Hippocampal formation (tissue), 2 donors: ENCODE data around the gene TUBGCP3.
"Not testable (repeated sequence)": the region's sequence is repeated elsewhere in the genome, so short reads cannot be mapped to it uniquely, and the experiment has no call there.

Source experiments
- DNase-seq, 2 donors: peaks; one replicate each; lab custom pipeline; 2025; lab: John Stamatoyannopoulos, UW

TUBGCP3 gene, protein sequence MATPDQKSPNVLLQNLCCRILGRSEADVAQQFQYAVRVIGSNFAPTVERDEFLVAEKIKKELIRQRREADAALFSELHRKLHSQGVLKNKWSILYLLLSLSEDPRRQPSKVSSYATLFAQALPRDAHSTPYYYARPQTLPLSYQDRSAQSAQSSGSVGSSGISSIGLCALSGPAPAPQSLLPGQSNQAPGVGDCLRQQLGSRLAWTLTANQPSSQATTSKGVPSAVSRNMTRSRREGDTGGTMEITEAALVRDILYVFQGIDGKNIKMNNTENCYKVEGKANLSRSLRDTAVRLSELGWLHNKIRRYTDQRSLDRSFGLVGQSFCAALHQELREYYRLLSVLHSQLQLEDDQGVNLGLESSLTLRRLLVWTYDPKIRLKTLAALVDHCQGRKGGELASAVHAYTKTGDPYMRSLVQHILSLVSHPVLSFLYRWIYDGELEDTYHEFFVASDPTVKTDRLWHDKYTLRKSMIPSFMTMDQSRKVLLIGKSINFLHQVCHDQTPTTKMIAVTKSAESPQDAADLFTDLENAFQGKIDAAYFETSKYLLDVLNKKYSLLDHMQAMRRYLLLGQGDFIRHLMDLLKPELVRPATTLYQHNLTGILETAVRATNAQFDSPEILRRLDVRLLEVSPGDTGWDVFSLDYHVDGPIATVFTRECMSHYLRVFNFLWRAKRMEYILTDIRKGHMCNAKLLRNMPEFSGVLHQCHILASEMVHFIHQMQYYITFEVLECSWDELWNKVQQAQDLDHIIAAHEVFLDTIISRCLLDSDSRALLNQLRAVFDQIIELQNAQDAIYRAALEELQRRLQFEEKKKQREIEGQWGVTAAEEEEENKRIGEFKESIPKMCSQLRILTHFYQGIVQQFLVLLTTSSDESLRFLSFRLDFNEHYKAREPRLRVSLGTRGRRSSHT

DNA sequence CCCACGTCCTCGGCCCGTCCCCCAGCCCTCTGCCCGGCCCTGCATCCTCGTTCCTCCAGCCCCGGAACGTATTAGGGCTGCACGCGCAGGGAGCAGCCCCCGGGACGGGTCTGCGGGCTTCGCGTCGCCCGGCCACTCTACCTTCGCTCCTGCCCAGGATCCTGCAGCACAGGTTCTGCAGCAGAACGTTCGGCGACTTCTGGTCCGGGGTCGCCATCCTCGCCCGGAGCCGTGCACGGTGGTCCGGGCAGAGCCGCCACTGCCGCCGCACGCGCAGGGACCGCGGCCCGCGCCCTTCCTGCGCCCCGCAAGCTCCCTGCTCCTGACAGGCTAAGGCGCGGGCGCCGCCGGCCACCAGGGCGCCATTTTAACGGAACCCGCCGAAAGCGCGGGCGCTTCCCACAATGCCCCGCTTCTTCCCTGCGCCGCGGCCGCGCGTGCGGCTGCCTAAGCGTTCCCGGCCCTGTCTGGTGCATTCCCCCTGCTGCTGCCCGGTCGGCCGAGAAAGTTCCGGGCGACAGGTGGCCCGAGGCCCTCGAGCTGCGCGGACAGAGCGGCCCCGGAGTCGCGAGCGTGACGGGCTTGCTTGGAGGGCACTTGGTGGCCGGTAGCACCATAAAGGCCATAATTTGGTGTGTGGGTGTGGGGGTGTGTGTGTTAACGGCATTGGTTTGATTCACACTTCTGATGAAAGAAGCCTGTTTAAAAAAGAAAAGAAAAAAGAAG, at the start of gene TUBGCP3:
TSS of gene TUBGCP3 (minus strand) at position 390 of the 726 bp plus-strand sequence. CDS start at position 217, 173 bp downstream.
- DNase-seq, result peak; percentile 69 to 78

DNA sequence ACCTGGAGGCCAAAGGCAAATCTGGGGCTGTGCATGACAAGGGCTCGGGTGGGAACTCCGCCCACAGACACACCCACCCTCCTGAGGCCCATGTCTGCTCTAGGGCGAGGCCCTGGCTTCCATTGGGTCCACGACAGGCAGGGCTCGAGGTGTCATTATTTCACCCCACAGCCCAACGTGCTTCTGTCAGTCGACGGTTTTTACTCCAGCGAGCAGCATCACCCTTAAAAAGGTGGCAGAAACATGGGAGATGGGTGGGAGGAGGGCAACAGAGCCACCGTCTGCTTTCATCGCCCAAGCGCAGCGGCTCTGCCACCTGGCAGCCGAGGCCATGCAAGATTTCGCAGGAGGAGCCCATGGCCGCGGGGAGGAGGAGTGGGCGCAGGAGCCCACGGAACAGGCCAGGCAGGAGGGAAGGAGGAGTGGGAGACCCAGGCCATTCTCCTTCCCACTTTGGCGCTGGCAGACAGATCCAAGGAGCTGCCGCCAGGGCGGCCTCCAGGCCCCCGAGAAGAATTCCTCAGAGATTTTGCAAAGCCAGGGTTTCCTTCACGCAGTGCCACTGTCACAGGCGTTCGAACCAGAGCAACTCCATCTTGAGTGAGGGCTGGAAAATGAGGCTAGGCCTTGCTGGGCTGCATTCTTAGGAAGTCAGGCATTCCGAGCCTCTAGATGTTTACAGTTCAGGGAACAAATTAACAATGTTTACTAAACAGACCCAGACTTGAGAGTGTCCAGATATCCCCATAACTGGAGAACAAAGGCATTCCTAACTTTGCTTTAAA, 49.3 kb upstream of the TUBGCP3 start:
- DNase-seq, result no peak

GRCh38 chr13:112636401-112636975, 48.5 kb upstream of the TUBGCP3 start:
- no peak for DNase-seq

DNA sequence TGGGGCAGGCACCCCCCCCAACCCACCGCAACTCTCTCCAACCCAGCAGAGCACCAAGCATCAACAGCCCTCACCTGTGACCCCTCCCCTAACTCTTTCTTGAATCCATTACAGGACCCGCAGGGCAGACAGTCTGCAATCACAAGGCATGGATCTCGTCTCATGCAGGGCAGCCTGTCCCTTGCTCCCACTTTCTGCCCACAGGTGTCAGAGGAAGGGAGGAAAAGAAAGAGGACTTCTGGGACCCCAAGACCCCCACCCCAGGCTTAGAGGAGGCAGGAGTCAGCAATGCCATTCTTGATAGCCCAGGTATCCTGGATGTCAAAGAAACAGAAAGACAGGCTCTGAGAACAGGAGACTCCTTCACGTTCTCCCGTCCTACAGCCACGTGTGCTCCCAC, 47.4 kb upstream of the TUBGCP3 start:
- no peak for DNase-seq

- no peak for DNase-seq
Measured at GRCh38 chr13:112634102-112634501, 46.1 kb upstream of the TUBGCP3 start.

GRCh38 chr13:112630226-112630625, 42.3 kb upstream of the TUBGCP3 start:
- not testable (repeated sequence) for DNase-seq

- DNase-seq, result no peak
Measured at GRCh38 chr13:112629161-112629560, 41.2 kb upstream of the TUBGCP3 start.

DNA sequence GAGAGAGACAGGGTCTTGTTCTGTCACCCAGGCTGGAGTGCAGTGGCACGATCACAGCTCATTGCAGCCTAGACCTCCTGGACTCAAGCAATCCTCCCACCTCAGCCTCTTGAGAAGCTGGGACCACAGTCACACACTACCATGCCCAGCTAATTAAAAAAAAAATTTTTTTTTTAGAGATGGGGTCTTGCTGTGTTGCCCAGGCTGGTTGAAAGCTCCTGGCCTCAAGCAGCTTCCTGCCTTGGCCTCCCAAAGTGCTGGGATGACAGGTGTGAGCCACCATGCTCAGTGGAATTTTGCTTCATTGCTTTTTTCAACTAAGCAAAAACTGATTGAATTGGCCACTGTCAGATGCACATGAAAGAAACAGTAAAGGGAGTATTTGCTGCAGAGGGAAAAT, 39.7 kb upstream of the TUBGCP3 start:
- not testable (repeated sequence) for DNase-seq

DNA sequence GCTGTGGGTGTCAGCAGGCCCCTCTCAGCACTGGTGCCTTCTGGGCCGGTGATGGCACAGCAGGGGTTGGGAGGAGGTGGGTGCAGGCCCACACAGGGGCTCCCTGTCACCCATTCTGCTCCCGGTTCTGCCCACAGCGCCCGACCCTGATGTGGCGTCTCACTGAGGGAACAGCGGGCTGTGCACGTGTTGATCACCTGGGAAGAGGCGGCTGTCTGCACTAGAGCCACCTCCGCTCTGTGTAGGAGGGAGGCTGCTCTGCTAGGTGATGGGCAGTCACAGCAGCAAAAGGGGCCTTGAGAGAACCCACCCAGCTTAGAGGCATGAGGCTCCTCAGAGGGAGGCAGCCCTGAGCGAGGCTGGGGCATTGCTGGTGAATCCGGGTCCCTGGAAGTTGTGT, 39.2 kb upstream of the TUBGCP3 start:
- no peak for DNase-seq

DNA sequence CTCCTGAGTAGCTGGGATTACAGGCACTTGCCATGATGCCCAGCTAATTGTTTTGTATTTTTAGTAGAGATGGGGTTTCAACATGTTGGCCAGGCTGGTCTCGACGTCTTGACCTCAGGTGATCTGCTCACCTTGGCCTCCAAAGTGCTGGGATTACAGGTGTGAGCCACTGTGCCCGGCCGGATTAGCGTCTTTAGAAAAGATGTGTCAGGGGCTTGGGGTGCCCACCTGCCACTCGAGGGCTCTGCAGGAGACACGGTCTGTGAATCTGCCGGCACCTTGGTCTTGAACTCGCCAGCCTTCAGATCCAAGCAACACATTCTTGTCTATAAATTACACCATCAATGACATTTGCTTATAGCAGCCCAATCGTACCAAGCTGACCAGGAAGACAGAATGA, 38.8 kb upstream of the TUBGCP3 start:
- DNase-seq, result no peak

DNA sequence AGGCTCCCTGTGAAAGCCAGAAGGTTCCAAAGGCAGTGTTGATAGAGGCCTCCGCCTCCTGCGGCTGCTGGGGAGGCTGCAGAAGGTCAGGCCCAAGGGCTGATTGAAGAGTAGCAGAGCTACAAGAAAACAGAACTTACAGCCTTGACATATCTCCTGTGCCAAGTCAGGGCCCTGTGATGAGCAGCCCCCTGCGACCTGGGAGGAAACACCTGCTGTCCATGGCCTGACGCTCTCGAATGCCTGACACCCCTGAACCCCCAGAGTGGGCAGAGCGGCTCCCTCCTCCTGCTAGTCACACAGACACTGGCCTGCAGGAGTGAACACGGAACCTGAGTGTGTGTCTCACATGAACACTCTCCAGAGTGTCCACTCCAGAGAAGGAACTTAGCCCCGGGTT, 38.2 kb upstream of the TUBGCP3 start:
- no peak for DNase-seq

DNA sequence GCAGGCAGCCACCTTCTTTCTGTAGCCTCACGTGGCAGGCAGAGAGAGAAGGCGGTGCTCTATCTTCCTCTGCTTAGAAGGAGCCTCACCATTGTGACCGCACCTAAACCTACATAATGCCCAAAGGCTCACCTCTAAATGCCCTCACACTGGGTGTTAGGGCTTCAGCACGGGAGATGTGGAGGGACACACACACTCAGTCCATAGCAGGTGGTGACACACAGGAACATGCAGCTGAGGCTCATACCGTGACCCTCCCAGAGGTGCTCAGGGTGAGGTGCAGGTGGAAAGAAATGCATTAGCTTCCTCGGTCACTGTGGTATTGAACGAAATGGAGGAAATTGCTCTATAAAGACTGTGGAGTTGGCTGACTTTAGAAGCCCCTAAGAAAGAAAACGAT, 37.7 kb upstream of the TUBGCP3 start:
- no peak for DNase-seq

- no peak for DNase-seq
Measured at GRCh38 chr13:112624602-112625430, 36.9 kb upstream of the TUBGCP3 start.

DNA sequence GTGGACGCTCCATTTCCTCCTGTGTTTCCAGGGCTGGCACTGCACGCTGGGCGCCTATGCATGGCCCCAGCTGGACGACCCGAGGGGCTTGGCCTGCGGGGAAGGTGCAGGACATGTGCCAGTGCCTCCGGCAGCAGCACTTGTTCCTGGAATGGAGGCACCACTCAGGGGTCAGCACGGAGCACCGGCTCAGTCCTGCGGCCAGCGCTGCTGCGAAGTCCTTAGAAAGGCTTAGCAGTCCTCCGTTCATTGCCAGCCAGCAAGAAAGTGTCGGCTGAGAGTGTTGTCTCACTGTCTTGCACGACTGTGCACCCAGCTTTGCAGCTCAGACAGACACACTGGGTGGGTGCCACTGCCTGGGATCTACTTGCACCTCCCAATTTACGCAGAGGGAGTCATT, 36.1 kb upstream of the TUBGCP3 start:
- no peak for DNase-seq

DNA sequence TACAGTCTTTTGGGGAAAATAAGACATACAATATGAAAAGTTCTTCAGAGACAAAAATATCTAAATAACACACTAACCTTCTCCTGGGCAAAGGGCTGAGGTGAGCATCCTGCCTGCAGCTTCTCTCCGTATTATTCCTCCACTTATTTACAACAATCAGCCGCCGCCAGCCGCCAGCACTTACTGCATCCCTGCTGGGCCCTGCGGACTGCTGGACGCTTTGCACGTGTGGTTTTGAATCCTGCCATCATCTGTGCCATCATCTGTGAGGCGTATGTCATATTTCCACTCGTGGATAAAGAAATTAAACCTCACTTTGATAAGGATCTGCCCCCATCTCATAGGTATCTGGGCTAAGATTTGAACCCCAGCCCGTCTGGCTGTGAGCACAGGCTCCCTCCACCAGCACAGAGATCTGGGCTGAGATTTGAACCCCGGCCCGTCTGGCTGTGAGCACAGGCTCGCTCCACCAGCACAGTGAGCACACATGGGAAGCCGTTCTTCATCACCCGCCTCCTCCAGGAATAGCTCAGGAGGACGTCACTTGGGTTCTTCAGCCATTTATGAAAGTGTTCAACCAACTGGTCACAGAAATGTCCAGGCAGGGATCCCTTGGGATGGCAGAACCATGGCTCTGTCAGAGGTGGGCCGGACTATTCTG, 35.2 kb upstream of the TUBGCP3 start:
- DNase-seq, result no peak

- DNase-seq, result no peak
Measured at GRCh38 chr13:112622375-112622774, 34.4 kb upstream of the TUBGCP3 start.

GRCh38 chr13:112619730-112620631, 32.0 kb upstream of the TUBGCP3 start:
- DNase-seq, result no peak

- no peak for DNase-seq
Measured at GRCh38 chr13:112618501-112618900, 30.5 kb upstream of the TUBGCP3 start.
